ENCODE results near the gene PDE11A. TPM values are rescaled to one million over a fixed set of nuclear protein-coding genes. Genes with fewer than 3 reads are reported as not detected.
"Not testable (repeated sequence)": the region's sequence is repeated elsewhere in the genome, so short reads cannot be mapped to it uniquely, and the experiment has no call there.

Gene PDE11A
- total RNA-seq, 1 experiment from 2014 or later, result 0.29 TPM

GRCh38 chr2:178074123-178075005 is 1.8 kb upstream of the PDE11A start:
- DNase-seq (ENCODE audit: low read depth), result peak; percentile 34

- DNase-seq (ENCODE audit: low read depth), result no peak
Measured at GRCh38 chr2:178072000-178072382, 586 bp downstream of the PDE11A start.

GRCh38 chr2:178070824-178071223 is 1.8 kb downstream of the PDE11A start:
- no peak for DNase-seq (ENCODE audit: low read depth)

- DNase-seq (ENCODE audit: low read depth), result no peak
Measured at GRCh38 chr2:178069551-178069950, 3.0 kb downstream of the PDE11A start.

GRCh38 chr2:178068823-178069454 is 3.6 kb downstream of the PDE11A start:
- DNase-seq (ENCODE audit: low read depth), result no peak

- peak; percentile 27 for DNase-seq (ENCODE audit: low read depth)
Measured at GRCh38 chr2:178066890-178067669, 5.5 kb downstream of the PDE11A start.

- DNase-seq (ENCODE audit: low read depth), result no peak
Measured at GRCh38 chr2:178066324-178066723, 6.3 kb downstream of the PDE11A start.

- no peak for DNase-seq (ENCODE audit: low read depth)
Measured at GRCh38 chr2:178059681-178060080, 12.9 kb downstream of the PDE11A start.

GRCh38 chr2:178059111-178059510 is 13.5 kb downstream of the PDE11A start:
- no peak for DNase-seq (ENCODE audit: low read depth)

- no peak for DNase-seq (ENCODE audit: low read depth)
Measured at GRCh38 chr2:178057179-178057680, 15.3 kb downstream of the PDE11A start.

- DNase-seq (ENCODE audit: low read depth), result no peak
Measured at GRCh38 chr2:178056345-178056744, 16.2 kb downstream of the PDE11A start.

- DNase-seq (ENCODE audit: low read depth), result not testable (repeated sequence)
Measured at GRCh38 chr2:178051257-178051656, 21.3 kb downstream of the PDE11A start.

GRCh38 chr2:178047391-178047790 is 25.2 kb downstream of the PDE11A start:
- DNase-seq (ENCODE audit: low read depth), result no peak

- DNase-seq (ENCODE audit: low read depth), result no peak
Measured at GRCh38 chr2:178044836-178045235, 27.7 kb downstream of the PDE11A start.

GRCh38 chr2:178043266-178043665 is 29.3 kb downstream of the PDE11A start:
- no peak for DNase-seq (ENCODE audit: low read depth)

GRCh38 chr2:178033583-178033982 is 39.0 kb downstream of the PDE11A start:
- not testable (repeated sequence) for DNase-seq (ENCODE audit: low read depth)

- DNase-seq (ENCODE audit: low read depth), result no peak
Measured at GRCh38 chr2:178029342-178029741, 43.2 kb downstream of the PDE11A start.

- DNase-seq (ENCODE audit: low read depth), result no peak
Measured at GRCh38 chr2:178025551-178026185, 46.9 kb downstream of the PDE11A start.

- DNase-seq (ENCODE audit: low read depth), result no peak
Measured at GRCh38 chr2:178018141-178018540, 54.4 kb downstream of the PDE11A start.

GRCh38 chr2:178016612-178017011 is 56.0 kb downstream of the PDE11A start:
- no peak for DNase-seq (ENCODE audit: low read depth)

- no peak for DNase-seq (ENCODE audit: low read depth)
Measured at GRCh38 chr2:178012639-178013038, 59.9 kb downstream of the PDE11A start.

GRCh38 chr2:178009813-178010212 is 62.8 kb downstream of the PDE11A start:
- no peak for DNase-seq (ENCODE audit: low read depth)

Measured in Daoy (cell line).